Glutamatergic neuron (in vitro differentiated cells): ENCODE data around the gene SPZ1. TPM values are rescaled to one million over a fixed set of nuclear protein-coding genes. Genes with fewer than 3 reads are reported as not detected.

Experiments used
- DNase-seq: peaks from one replicate; pipeline ENCODE4 v3.0.0; 2022
- H3K27ac Mint-ChIP-seq: one replicate; pipeline ENCODE4 v1.8.0; 2020; ENCODE audit warnings: mild to moderate bottlenecking, mixed read lengths, inconsistent platforms; ENCODE audit not compliant: unreplicated experiment
- H3K27me3 Mint-ChIP-seq: one replicate; pipeline ENCODE4 v1.8.0; 2020; ENCODE audit warnings: mild to moderate bottlenecking, moderate library complexity, mixed read lengths, inconsistent platforms; ENCODE audit not compliant: unreplicated experiment
- H3K36me3 Mint-ChIP-seq: one replicate; pipeline ENCODE4 v1.8.0; 2020; ENCODE audit warnings: mild to moderate bottlenecking, mixed read lengths, inconsistent platforms; ENCODE audit not compliant: unreplicated experiment
- H3K4me1 Mint-ChIP-seq: one replicate; pipeline ENCODE4 v1.8.0; 2020; ENCODE audit warnings: mild to moderate bottlenecking, low read depth, mixed read lengths, inconsistent platforms; ENCODE audit not compliant: unreplicated experiment
- H3K4me3 Mint-ChIP-seq: one replicate; pipeline ENCODE4 v1.8.0; 2020; ENCODE audit warnings: mild to moderate bottlenecking, mixed read lengths, inconsistent platforms; ENCODE audit not compliant: unreplicated experiment
- H3K9me3 Mint-ChIP-seq: one replicate; pipeline ENCODE4 v1.8.0; 2020; ENCODE audit warnings: mild to moderate bottlenecking, moderate library complexity, mixed read lengths, inconsistent platforms; ENCODE audit not compliant: unreplicated experiment
- total RNA-seq: library from RNA; stranded (reverse); fragmentation: NEBNext Ultra II Directional; extraction: Animal tissue kit (Norgen Biotek cat#: 25700); gene quantifications from one replicate; pipeline ENCODE4 v1.2.1, GENCODE V29; 2021; ENCODE audit not compliant: unreplicated experiment
- TF ChIP-seq, protein P1 (sequence below): fragments of 200-600 bp; sonication (generic); IDR thresholded peaks from one replicate; pipeline ENCODE4 v1.5.0; 2021; ENCODE audit not compliant: partially characterized antibody, unreplicated experiment

The SPZ1 gene
- total RNA-seq, 1 donor from 2014 or later, result not detected

DNA sequence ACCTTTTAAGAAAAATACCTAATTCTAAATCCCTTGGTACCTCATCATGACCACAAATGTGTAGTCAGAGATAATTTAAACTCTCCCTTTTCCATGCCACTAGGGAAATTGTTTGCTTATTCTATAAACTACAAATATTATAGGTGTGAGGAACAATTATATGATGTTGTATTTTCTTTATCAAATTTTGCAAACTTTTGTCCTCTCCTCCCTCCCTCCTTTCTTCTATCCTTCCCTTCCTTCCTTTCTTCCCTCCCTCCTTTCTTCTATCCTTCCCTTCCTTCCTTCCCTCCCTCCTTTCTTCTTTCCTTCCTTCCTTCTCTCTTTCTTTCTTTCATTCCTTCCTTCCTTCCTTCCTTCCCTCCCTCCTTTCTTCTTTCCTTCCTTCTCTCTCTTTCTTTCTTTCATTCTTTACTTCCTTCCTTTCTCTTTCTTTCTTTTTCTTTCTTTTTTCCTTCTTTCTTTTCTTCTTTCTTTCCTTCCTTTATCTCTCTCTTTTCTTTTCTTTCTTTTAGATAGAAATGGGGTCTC, 41.2 kb downstream of the SPZ1 start:
- H3K27me3 Mint-ChIP-seq, result no peaks in the 10 kb centered on the region
- H3K4me3 Mint-ChIP-seq, result no peak overlapping the region
- H3K4me1 Mint-ChIP-seq, result no peaks in the 10 kb centered on the region
- no peak for DNase-seq
- no peaks in the 10 kb centered on the region for H3K9me3 Mint-ChIP-seq
- H3K36me3 Mint-ChIP-seq, result no peaks in the 10 kb centered on the region
- TF ChIP-seq, protein P1, sequence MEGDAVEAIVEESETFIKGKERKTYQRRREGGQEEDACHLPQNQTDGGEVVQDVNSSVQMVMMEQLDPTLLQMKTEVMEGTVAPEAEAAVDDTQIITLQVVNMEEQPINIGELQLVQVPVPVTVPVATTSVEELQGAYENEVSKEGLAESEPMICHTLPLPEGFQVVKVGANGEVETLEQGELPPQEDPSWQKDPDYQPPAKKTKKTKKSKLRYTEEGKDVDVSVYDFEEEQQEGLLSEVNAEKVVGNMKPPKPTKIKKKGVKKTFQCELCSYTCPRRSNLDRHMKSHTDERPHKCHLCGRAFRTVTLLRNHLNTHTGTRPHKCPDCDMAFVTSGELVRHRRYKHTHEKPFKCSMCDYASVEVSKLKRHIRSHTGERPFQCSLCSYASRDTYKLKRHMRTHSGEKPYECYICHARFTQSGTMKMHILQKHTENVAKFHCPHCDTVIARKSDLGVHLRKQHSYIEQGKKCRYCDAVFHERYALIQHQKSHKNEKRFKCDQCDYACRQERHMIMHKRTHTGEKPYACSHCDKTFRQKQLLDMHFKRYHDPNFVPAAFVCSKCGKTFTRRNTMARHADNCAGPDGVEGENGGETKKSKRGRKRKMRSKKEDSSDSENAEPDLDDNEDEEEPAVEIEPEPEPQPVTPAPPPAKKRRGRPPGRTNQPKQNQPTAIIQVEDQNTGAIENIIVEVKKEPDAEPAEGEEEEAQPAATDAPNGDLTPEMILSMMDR, result no peak
- no peak overlapping the region for H3K27ac Mint-ChIP-seq

DNA sequence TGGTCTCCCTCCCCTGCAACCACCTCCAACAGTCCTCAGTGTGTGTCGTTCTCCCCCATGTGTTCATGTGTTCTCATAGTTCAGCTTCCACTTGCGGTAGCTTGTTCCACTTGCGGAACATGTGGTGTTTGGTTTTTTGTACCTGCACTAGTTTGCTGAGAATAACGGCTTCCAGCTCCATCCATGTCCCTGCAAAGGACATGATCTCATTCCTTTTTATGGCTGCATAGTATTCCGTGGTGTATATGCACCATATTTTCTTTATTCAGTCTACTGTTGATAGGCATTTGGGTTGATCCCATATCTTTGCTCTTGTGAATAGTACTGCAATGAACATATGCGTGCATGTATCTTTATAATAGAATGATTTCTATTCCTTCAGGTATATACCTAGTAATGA, 45.1 kb downstream of the SPZ1 start:
- Mint-ChIP-seq H3K9me3 (no peaks in the 10 kb centered on the region), H3K4me3 (no peak overlapping the region), H3K27ac (no peak overlapping the region), H3K4me1 (no peaks in the 10 kb centered on the region), H3K36me3 (no peaks in the 10 kb centered on the region), H3K27me3 (no peaks in the 10 kb centered on the region)
- no peak for DNase-seq
- TF ChIP-seq, protein P1, result no peak

DNA sequence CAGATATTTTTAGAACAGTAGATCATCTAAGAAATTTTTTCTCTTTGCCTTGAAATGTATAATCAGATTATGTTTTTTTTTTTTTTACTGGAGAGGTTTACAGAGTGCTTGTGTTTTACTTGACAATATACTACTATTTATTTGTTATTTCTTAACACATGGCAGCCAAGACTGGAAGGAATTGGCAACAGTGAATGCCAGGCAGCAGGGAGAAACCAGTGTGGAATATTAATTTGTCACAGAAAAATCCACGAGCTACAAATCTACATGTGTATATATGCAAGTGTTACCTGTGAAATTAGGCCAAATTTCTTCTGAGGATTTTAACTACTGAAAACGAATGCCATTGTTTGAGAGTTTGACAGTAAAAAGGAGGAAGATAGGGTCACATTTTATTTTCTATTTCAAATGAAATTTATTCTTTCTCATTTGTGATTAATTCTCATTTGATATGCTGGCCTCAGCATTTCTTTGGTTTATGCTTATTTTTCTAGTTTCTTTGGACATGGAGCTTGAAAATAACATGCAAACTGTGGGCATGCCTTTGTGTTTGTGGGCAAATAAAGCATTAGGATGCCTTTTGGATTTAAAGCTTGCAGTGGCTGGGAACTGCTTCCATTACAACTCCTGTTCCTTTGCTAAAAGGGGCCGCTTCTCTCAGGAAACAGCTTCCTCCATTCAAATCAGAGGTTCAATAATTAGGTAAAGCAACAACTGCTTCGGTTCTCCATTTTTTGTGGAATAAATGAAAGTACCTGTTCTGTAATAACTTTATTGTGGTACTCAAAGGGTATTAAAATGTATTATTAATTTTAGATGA, 49.1 kb downstream of the SPZ1 start:
- TF ChIP-seq, protein P1, result no peak
- H3K9me3 Mint-ChIP-seq, result no peaks in the 10 kb centered on the region
- no peak overlapping the region for H3K4me3 Mint-ChIP-seq
- no peak overlapping the region for H3K27ac Mint-ChIP-seq
- no peaks in the 10 kb centered on the region for H3K36me3 Mint-ChIP-seq
- H3K27me3 Mint-ChIP-seq, result no peaks in the 10 kb centered on the region
- DNase-seq, result no peak
- no peaks in the 10 kb centered on the region for H3K4me1 Mint-ChIP-seq

DNA sequence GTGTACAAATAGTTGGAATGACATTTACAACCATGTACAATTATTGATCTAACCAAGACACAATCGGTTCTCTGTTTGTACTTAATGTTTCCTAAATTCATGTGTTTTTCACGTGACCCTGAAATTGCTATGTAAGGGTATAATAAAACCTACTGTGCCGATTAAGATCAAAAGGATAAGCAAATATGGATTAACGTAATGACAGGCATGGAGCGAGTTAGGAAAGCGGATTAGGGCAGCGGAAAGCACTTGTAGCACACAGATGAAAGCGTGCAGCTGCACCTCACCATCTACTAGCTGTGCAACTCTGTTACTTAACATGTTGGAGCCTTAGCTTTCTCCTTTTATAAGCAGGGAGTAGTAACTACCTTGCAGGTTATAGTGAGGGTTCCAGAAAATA, 49.7 kb downstream of the SPZ1 start:
- DNase-seq, result no peak
- H3K9me3 Mint-ChIP-seq, result no peaks in the 10 kb centered on the region
- H3K4me3 Mint-ChIP-seq, result no peak overlapping the region
- no peaks in the 10 kb centered on the region for H3K4me1 Mint-ChIP-seq
- H3K36me3 Mint-ChIP-seq, result no peaks in the 10 kb centered on the region
- TF ChIP-seq, protein P1, result no peak
- H3K27ac Mint-ChIP-seq, result no peak overlapping the region
- H3K27me3 Mint-ChIP-seq, result no peaks in the 10 kb centered on the region

DNA sequence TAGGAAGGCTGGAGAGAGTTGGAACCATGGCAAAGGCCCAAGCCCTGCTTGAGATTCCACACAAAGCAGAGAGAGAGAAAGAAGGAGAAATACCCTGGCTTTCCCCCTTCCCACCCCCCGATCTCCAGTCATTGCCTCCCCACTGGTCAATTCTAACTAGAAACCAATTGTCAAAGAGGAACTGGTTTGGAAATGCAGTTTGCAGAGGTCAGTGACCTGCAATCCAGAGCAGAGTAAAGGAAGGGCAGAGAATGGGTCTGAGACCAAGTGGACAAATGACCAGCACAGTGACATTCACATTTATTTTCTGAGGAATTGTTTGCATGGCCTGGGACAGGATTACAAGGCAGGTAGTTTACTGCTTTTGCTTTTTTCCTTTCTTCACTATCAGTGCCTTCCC, 50.6 kb downstream of the SPZ1 start:
- Mint-ChIP-seq H3K4me1 (no peaks in the 10 kb centered on the region), H3K27ac (no peak overlapping the region), H3K9me3 (no peaks in the 10 kb centered on the region), H3K36me3 (no peaks in the 10 kb centered on the region), H3K4me3 (no peak overlapping the region), H3K27me3 (no peaks in the 10 kb centered on the region)
- TF ChIP-seq, protein P1, result no peak
- DNase-seq, result no peak

Other genes starting within 250 kb of the SPZ1 start
- 15.1 TPM for gene SERINC5, start 64.0 kb upstream of the SPZ1 start, total RNA-seq
- 51.5 TPM for gene ZFYVE16, start 88.1 kb downstream of the SPZ1 start, total RNA-seq
- gene FAM151B, start 168.1 kb downstream of the SPZ1 start, total RNA-seq, result 0.29 TPM